SH-SY5Y (cell line): ENCODE measurements around the gene SYNGR1.

Experiments
- GATA2 ChIP-seq: IDR thresholded peaks from 2 replicates; pipeline ENCODE4 v1.6.1; 2011; ENCODE audit warnings: mild to moderate bottlenecking, low read depth, low read length
- GATA3 ChIP-seq: IDR thresholded peaks from 2 replicates; pipeline ENCODE4 v1.6.1; 2011; ENCODE audit warnings: low read depth, mild to moderate bottlenecking, low read length, moderate library complexity

DNA sequence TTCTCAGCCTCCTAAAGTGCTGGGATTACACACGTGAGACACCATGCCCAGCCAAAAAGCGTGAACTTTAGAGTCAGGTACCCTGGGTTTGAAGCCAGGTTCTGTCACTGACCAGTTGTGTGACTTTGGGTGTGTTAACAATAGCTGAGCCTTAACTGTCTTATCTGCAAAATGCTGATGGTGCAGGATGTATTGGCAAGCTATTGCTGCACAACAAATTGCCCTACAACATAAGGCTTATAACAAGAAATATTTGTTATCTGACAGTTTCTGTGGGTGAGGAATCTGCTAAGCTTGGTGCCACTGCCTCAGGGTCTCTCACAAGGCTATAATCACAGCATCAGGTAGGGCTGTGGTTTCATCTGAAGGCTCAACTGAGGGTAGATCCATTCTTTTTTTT lies 21.9 kb downstream of the SYNGR1 start:
- TF ChIP-seq GATA2 (no peak), GATA3 (no peak)
